ENCODE results near the gene ZNF516. TPM values are rescaled to one million over a fixed set of nuclear protein-coding genes. Genes with fewer than 3 reads are reported as not detected.

ZNF516 gene
- total RNA-seq, 1 donor from 2014 or later = 26.7 TPM

GRCh38 chr18:76441668-76442412 lies 53.2 kb downstream of the ZNF516 start:
- no peak for DNase-seq (ENCODE audit: low read depth)

- no peak for DNase-seq (ENCODE audit: low read depth)
Observed at GRCh38 chr18:76441002-76441667, 53.9 kb downstream of the ZNF516 start.

- no peak for DNase-seq (ENCODE audit: low read depth)
Observed at GRCh38 chr18:76437910-76438309, 57.1 kb downstream of the ZNF516 start.

GRCh38 chr18:76437011-76437410 lies 58.0 kb downstream of the ZNF516 start:
- DNase-seq (ENCODE audit: low read depth) = no peak

GRCh38 chr18:76436342-76436741 lies 58.7 kb downstream of the ZNF516 start:
- no peak for DNase-seq (ENCODE audit: low read depth)

GRCh38 chr18:76435316-76435989 lies 59.6 kb downstream of the ZNF516 start:
- DNase-seq (ENCODE audit: low read depth) = no peak

GRCh38 chr18:76434452-76434851 lies 60.6 kb downstream of the ZNF516 start:
- DNase-seq (ENCODE audit: low read depth) = no peak

- DNase-seq (ENCODE audit: low read depth) = no peak
Observed at GRCh38 chr18:76433788-76434187, 61.3 kb downstream of the ZNF516 start.

GRCh38 chr18:76432970-76433767 lies 61.9 kb downstream of the ZNF516 start:
- DNase-seq (ENCODE audit: low read depth) = no peak

GRCh38 chr18:76432274-76432755 lies 62.7 kb downstream of the ZNF516 start:
- DNase-seq (ENCODE audit: low read depth) = no peak

GRCh38 chr18:76431437-76432273 lies 63.4 kb downstream of the ZNF516 start:
- no peak for DNase-seq (ENCODE audit: low read depth)

GRCh38 chr18:76430636-76431035 lies 64.4 kb downstream of the ZNF516 start:
- no peak for DNase-seq (ENCODE audit: low read depth)

GRCh38 chr18:76429262-76430126 lies 65.5 kb downstream of the ZNF516 start:
- DNase-seq (ENCODE audit: low read depth) = peak; percentile 69

GRCh38 chr18:76428396-76429261 lies 66.4 kb downstream of the ZNF516 start:
- DNase-seq (ENCODE audit: low read depth) = peak; percentile 23

GRCh38 chr18:76426737-76427305 lies 68.2 kb downstream of the ZNF516 start:
- no peak for DNase-seq (ENCODE audit: low read depth)

GRCh38 chr18:76425146-76426131 lies 69.6 kb downstream of the ZNF516 start:
- peak; percentile 36 for DNase-seq (ENCODE audit: low read depth)

- DNase-seq (ENCODE audit: low read depth) = no peak
Observed at GRCh38 chr18:76422838-76423237, 72.2 kb downstream of the ZNF516 start.
